Ishikawa (cell line): ENCODE measurements around the gene SPRYD4.
"Not testable (repeated sequence)": the region's sequence is repeated elsewhere in the genome, so short reads cannot be mapped to it uniquely, and the experiment has no call there.

Experiments used
- CEBPB ChIP-seq: IDR thresholded peaks from 2 replicates; pipeline ENCODE4 v1.6.1; 2012
- CREB1 ChIP-seq: IDR thresholded peaks from 2 replicates; pipeline ENCODE4 v1.6.1; 2012; ENCODE audit warnings: low read depth
- EP300 ChIP-seq: IDR thresholded peaks from 2 replicates; pipeline ENCODE4 v1.6.1; 2012; ENCODE audit warnings: borderline replicate concordance
- TAF1 ChIP-seq: IDR thresholded peaks from 2 replicates; pipeline ENCODE4 v1.6.1; 2012; ENCODE audit warnings: low read depth, mild to moderate bottlenecking
- TCF12 ChIP-seq: IDR thresholded peaks from 2 replicates; pipeline ENCODE4 v1.6.1; 2012; ENCODE audit warnings: low read depth
- TEAD4 ChIP-seq: IDR thresholded peaks from 2 replicates; pipeline ENCODE4 v1.6.1; 2012
- YY1 ChIP-seq: IDR thresholded peaks from 2 replicates; pipeline ENCODE4 v1.6.1; 2012; ENCODE audit warnings: low read depth
- TF ChIP-seq, protein P1 (sequence below): IDR thresholded peaks from 2 replicates; pipeline ENCODE4 v1.6.1; 2012
- TF ChIP-seq, protein P2 (sequence below): IDR thresholded peaks from 2 replicates; pipeline ENCODE4 v1.6.1; 2012; ENCODE audit warnings: low read depth, mild to moderate bottlenecking
- TF ChIP-seq, protein P3 (sequence below): IDR thresholded peaks from 2 replicates; pipeline ENCODE4 v1.6.1; 2012

DNA sequence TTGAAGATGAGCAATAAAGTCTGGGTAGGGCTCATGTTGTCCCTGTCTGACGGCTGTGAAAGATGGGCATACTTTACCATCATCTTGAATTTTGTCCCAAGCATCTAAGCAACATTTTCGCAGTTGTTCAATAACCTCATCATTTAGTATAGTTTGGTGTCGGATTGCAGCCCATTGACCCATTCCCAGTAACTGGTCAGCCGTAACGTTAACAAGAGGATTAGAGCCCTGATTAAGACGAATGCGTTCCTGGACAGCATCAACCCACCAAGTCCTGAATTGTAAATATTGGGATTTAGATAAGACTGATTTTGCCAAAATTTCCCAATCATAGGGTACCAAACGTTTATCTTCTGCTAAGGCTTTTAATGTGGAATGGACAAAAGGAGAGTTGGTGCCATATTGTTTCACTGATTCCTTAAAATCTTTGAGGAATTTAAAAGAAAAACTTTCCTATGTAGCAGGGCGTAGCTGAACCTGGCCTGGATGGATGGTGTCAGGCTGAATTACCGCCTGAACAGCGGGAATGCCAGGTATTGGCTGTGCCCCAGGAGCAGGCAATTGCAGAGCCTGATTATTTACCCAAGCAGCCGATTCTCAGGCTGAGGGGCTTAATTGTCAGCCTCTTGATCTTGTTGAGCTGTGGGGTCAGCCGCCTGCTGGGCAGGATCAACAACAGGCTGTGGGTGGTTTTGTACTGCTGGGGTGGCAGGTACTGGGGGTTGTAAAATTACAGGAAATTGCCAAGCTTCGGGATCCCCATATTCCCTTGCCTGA is 29.9 kb downstream of the SPRYD4 start:
- TF ChIP-seq TAF1, CREB1, CEBPB: not testable (repeated sequence)
- TF ChIP-seq, protein P1, sequence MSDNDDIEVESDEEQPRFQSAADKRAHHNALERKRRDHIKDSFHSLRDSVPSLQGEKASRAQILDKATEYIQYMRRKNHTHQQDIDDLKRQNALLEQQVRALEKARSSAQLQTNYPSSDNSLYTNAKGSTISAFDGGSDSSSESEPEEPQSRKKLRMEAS, result peak; percentile 48; the same call in 1 of the 2 replicates
- 0 out of 2 replicates have a peak, but pooled peaks have one; percentile 6 for TF ChIP-seq YY1
- TF ChIP-seq, protein P2, sequence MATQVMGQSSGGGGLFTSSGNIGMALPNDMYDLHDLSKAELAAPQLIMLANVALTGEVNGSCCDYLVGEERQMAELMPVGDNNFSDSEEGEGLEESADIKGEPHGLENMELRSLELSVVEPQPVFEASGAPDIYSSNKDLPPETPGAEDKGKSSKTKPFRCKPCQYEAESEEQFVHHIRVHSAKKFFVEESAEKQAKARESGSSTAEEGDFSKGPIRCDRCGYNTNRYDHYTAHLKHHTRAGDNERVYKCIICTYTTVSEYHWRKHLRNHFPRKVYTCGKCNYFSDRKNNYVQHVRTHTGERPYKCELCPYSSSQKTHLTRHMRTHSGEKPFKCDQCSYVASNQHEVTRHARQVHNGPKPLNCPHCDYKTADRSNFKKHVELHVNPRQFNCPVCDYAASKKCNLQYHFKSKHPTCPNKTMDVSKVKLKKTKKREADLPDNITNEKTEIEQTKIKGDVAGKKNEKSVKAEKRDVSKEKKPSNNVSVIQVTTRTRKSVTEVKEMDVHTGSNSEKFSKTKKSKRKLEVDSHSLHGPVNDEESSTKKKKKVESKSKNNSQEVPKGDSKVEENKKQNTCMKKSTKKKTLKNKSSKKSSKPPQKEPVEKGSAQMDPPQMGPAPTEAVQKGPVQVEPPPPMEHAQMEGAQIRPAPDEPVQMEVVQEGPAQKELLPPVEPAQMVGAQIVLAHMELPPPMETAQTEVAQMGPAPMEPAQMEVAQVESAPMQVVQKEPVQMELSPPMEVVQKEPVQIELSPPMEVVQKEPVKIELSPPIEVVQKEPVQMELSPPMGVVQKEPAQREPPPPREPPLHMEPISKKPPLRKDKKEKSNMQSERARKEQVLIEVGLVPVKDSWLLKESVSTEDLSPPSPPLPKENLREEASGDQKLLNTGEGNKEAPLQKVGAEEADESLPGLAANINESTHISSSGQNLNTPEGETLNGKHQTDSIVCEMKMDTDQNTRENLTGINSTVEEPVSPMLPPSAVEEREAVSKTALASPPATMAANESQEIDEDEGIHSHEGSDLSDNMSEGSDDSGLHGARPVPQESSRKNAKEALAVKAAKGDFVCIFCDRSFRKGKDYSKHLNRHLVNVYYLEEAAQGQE, result not testable (repeated sequence)
- TF ChIP-seq TEAD4, result peak; percentile 49; the same call in 1 of the 2 replicates
- TF ChIP-seq EP300, result peak; percentile 37; the same call in 1 of the 2 replicates
- TF ChIP-seq, protein P3, sequence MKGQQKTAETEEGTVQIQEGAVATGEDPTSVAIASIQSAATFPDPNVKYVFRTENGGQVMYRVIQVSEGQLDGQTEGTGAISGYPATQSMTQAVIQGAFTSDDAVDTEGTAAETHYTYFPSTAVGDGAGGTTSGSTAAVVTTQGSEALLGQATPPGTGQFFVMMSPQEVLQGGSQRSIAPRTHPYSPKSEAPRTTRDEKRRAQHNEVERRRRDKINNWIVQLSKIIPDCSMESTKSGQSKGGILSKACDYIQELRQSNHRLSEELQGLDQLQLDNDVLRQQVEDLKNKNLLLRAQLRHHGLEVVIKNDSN, result not testable (repeated sequence)
- peak; percentile 36; the same call in 1 of the 2 replicates for TF ChIP-seq TCF12
